Middle frontal gyrus (tissue), 1 donor: Measurements from ENCODE around the gene PIWIL4.

Experiments used
- DNase-seq: peaks from one replicate; pipeline ENCODE4 v3.0.0-alpha.2; 2015; ENCODE audit warnings: low spot score; ENCODE audit errors: extremely low spot score

Gene PIWIL4

GRCh38 chr11:94567181-94567670 lies at the start of gene PIWIL4:
Gene PIWIL4 (plus strand): TSS chr11:94567368. CDS start chr11:94567519, 151 bp downstream.
- no peak for DNase-seq

GRCh38 chr11:94518300-94518699 lies 48.9 kb upstream of the PIWIL4 start:
- DNase-seq = no peak

GRCh38 chr11:94519478-94520084 lies 47.6 kb upstream of the PIWIL4 start:
- DNase-seq = peak; percentile 51

GRCh38 chr11:94521684-94522083 lies 45.5 kb upstream of the PIWIL4 start:
- no peak for DNase-seq

GRCh38 chr11:94524341-94524740 lies 42.8 kb upstream of the PIWIL4 start:
- DNase-seq = no peak

- DNase-seq = no peak
Measured at GRCh38 chr11:94525546-94526324, 41.4 kb upstream of the PIWIL4 start.

GRCh38 chr11:94526645-94527438 lies 40.3 kb upstream of the PIWIL4 start:
- DNase-seq = no peak

- no peak for DNase-seq
Measured at GRCh38 chr11:94528551-94528950, 38.6 kb upstream of the PIWIL4 start.

- no peak for DNase-seq
Measured at GRCh38 chr11:94532211-94532610, 35.0 kb upstream of the PIWIL4 start.

- DNase-seq = no peak
Measured at GRCh38 chr11:94533206-94533605, 34.0 kb upstream of the PIWIL4 start.

- DNase-seq = no peak
Measured at GRCh38 chr11:94533696-94534630, 33.2 kb upstream of the PIWIL4 start.

- DNase-seq = no peak
Measured at GRCh38 chr11:94536386-94536785, 30.8 kb upstream of the PIWIL4 start.

GRCh38 chr11:94537031-94537600 lies 30.1 kb upstream of the PIWIL4 start:
- no peak for DNase-seq

GRCh38 chr11:94539420-94539819 lies 27.7 kb upstream of the PIWIL4 start:
- no peak for DNase-seq

- peak; percentile 42 for DNase-seq
Measured at GRCh38 chr11:94543695-94544645, 23.2 kb upstream of the PIWIL4 start, which contains the start of gene FUT4. Gene FUT4 (plus strand): TSS chr11:94543921. CDS start chr11:94544134, 213 bp downstream.

- DNase-seq = no peak
Measured at GRCh38 chr11:94544646-94545263, 22.4 kb upstream of the PIWIL4 start.

GRCh38 chr11:94545264-94546161 lies 21.7 kb upstream of the PIWIL4 start:
- DNase-seq = no peak

GRCh38 chr11:94546162-94546470 lies 21.1 kb upstream of the PIWIL4 start:
- no peak for DNase-seq
